B cell (primary cell): Measurements from ENCODE around the gene LRRC42. TPM values are rescaled to one million over a fixed set of nuclear protein-coding genes. Genes with fewer than 3 reads are reported as not detected.

Experiments
- ATAC-seq: fragments of 200-7000 bp; cut with Tn5 transposase; one replicate; pipeline ENCODE4 v1.10.0; 2021; ENCODE audit warnings: low read depth, mild to moderate bottlenecking, moderate number of reproducible peaks, moderate library complexity
- CTCF ChIA-PET: fragments of 350-600 bp; sonication (Branson Sonifier 250); formaldehyde crosslinking; loops from one replicate; lab custom pipeline; 2021; ENCODE audit warnings: antibody characterized with exemption, inconsistent platforms; lab: Charles Lee
- POLR2A ChIA-PET: fragments of 350-600 bp; sonication (Branson Sonifier 250); formaldehyde crosslinking; loops from one replicate; lab custom pipeline; 2021; ENCODE audit warnings: antibody characterized with exemption; lab: Charles Lee
- DNase-seq: peaks from one replicate; pipeline ENCODE4 v3.0.0; 2013
- H2AFZ ChIP-seq: 2 replicates; pipeline ENCODE4 v1.6.1; 2012; ENCODE audit warnings: mild to moderate bottlenecking, low read depth, low read length; ENCODE audit not compliant: insufficient read depth, poor library complexity, severe bottlenecking
- H3K27ac ChIP-seq, 2 donors: 1 replicate in 1 of 2; 2 replicates in 1 of 2; pipeline ENCODE4 v1.5.1; 2012 to 2013; ENCODE audit warnings: low read length in 2 of 2, mild to moderate bottlenecking in 2 of 2, moderate library complexity in 1 of 2
- H3K27me3 ChIP-seq, 4 experiments: fragments of 200-600 bp in 1 of 4; sonication (generic) in 1 of 4; replicated peaks in 1 of 4; 1 replicate in 2 of 4; 2 replicates in 2 of 4; pipeline versions ENCODE4 v1.6.1 to v1.7.0; 2013 to 2016; ENCODE audit warnings: low read length in 3 of 4, mild to moderate bottlenecking in 2 of 4, mixed read lengths in 1 of 4, moderate library complexity in 1 of 4; ENCODE audit not compliant: insufficient read depth in 4 of 4, control insufficient read depth in 3 of 4; ENCODE audit errors: control extremely low read depth in 1 of 4
- H3K36me3 ChIP-seq, 2 experiments: replicated peaks in 1 of 2; 1 replicate in 1 of 2; 2 replicates in 1 of 2; pipeline versions ENCODE4 v1.6.1 to v1.7.1; 2013; ENCODE audit warnings: low read length in 1 of 2; ENCODE audit not compliant: insufficient read depth in 2 of 2, control insufficient read depth in 1 of 2; ENCODE audit errors: control extremely low read depth in 1 of 2, extremely low read depth in 1 of 2
- H3K4me1 ChIP-seq, 2 donors: fragments of 200-600 bp in 1 of 2; sonication (generic) in 1 of 2; 1 replicate in 1 of 2; 2 replicates in 1 of 2; pipeline versions ENCODE4 v1.5.1 to v1.6.1; 2013 to 2017; ENCODE audit warnings: low read length in 2 of 2; ENCODE audit not compliant: control insufficient read depth in 2 of 2, insufficient read depth in 2 of 2
- H3K4me2 ChIP-seq: replicated peaks from 2 replicates; pipeline ENCODE3; 2012; ENCODE audit warnings: mild to moderate bottlenecking, low read depth, low read length; ENCODE audit not compliant: poor library complexity, severe bottlenecking
- H3K4me3 ChIP-seq, 5 experiments: fragments of 200-600 bp in 1 of 5; sonication (generic) in 1 of 5; 1 replicate in 3 of 5; 2 replicates in 2 of 5; pipeline versions ENCODE4 v1.5.1 to v1.7.0; 2011 to 2016; ENCODE audit warnings: low read length in 4 of 5, mild to moderate bottlenecking in 4 of 5, low read depth in 2 of 5, control low read depth in 1 of 5, moderate library complexity in 1 of 5; ENCODE audit not compliant: insufficient read depth in 1 of 5; ENCODE audit errors: control extremely low read depth in 1 of 5, extremely low read depth in 1 of 5
- H3K79me2 ChIP-seq: fragments of 200-600 bp; sonication (generic); one replicate; pipeline ENCODE4 v1.6.0; 2016; ENCODE audit warnings: low read length; ENCODE audit not compliant: control insufficient read depth, insufficient read depth
- H3K9ac ChIP-seq: fragments of 200-600 bp; sonication (generic); 2 replicates; pipeline ENCODE4 v1.6.1; 2017; ENCODE audit warnings: mild to moderate bottlenecking, low read length, moderate library complexity
- H3K9me3 ChIP-seq, 3 donors: one replicate each; pipeline versions ENCODE4 v1.6.1 to v1.7.1; 2013; ENCODE audit warnings: low read length in 2 of 3; ENCODE audit not compliant: control insufficient read depth in 2 of 3, insufficient read depth in 1 of 3; ENCODE audit errors: control extremely low read depth in 1 of 3
- H4K20me1 ChIP-seq: 2 replicates; pipeline ENCODE4 v1.6.0; 2012; ENCODE audit warnings: mild to moderate bottlenecking, low read length; ENCODE audit not compliant: insufficient read depth, control insufficient read depth, poor library complexity, severe bottlenecking
- H3K27ac Mint-ChIP-seq: one replicate; pipeline ENCODE4 v1.8.0; 2021; ENCODE audit warnings: mixed read lengths
- H3K27me3 Mint-ChIP-seq: one replicate; pipeline ENCODE4 v1.8.0; 2021; ENCODE audit warnings: mixed read lengths
- H3K4me1 Mint-ChIP-seq: one replicate; pipeline ENCODE4 v1.8.0; 2021; ENCODE audit warnings: mixed read lengths
- H3K4me3 Mint-ChIP-seq: one replicate; pipeline ENCODE4 v1.8.0; 2021; ENCODE audit warnings: mixed read lengths
- H3K9me3 Mint-ChIP-seq: one replicate; pipeline ENCODE4 v1.8.0; 2022; ENCODE audit warnings: mixed read lengths; ENCODE audit not compliant: insufficient read depth
- EZH2 ChIP-seq: IDR thresholded peaks from 2 replicates; pipeline ENCODE4 v1.6.1; 2012; ENCODE audit warnings: borderline replicate concordance, low read depth, mild to moderate bottlenecking, moderate library complexity, low read length; ENCODE audit not compliant: insufficient read depth, poor library complexity, severe bottlenecking
- WGBS: methylation state at CpG from one replicate; pipeline ENCODE4 v1.1.5; 2013; ENCODE audit warnings: missing lambda C conversion rate; ENCODE audit not compliant: insufficient coverage; 5-methylcytosine and 5-hydroxymethylcytosine counted together
- intact Hi-C: fragments of 100-400 bp; cut with micrococcal nuclease; formaldehyde crosslinking; loops from one replicate; pipeline ENCODE4 v1.10.0; 2022
- polyA plus RNA-seq: library from polyadenylated mRNA; depleted of rRNA; stranded (reverse); fragments of >200 nt; gene quantifications from 2 replicates; pipeline ENCODE4 v1.2.3, GENCODE V29; 2012
- total RNA-seq, 2 donors: library from RNA; stranded (reverse); fragments of 120-200 nt in 1 of 2; gene quantifications; 1 replicate in 1 of 2; 2 replicates in 1 of 2; pipeline versions ENCODE4 v1.2.3 to v1.2.4, GENCODE V29; 2013 to 2022
- TF ChIP-seq, protein P1 (sequence below): fragments of 200-600 bp; IDR thresholded peaks from one replicate; pipeline ENCODE4 v1.8.0; 2022; ENCODE audit warnings: antibody characterized with exemption, mild to moderate bottlenecking

LRRC42 gene
- total and polyA plus RNA-seq, 2 donors (not counting 1 experiment from before 2014, with no cell fraction given) = 4.7 to 10.3 TPM

DNA sequence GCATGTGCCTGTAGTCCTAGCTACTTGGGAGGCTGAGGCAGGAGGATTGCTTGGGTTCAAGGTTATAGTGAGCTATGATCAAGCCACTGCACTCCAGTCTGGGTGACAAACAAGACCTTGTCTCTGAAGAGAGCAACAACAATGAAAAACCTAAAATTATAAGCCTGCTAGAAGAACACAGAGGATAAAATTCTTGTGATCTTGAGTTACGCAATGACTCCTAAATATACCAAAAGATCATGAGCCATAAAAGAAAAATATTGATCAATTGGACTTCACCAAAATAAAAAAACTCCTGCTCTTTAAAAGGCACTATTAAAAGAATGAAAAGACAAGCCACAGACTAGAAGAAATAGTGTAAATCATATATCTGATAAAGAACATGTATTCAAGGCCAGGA is 49.5 kb downstream of the LRRC42 start:
- WGBS = no CpG with 5 or more reads among the region's 1 CpG
- Histone ChIP-seq H3K4me1 (no peaks in the 10 kb centered on the region), H3K4me3 (no peak overlapping the region), H3K27ac (no peak overlapping the region), H2AFZ (no peak overlapping the region), H3K9me3 (peaks cover 0 to 18% (median 3%) of the 10 kb centered on the region in 3 donors), H4K20me1 (no peaks in the 10 kb centered on the region), H3K36me3 (no peaks in the 10 kb centered on the region), H3K9ac (no peak overlapping the region), H3K4me2 (no peak overlapping the region), H3K27me3 (peaks cover 0 to 4% (median 0%) of the 10 kb centered on the region in 4 experiments), H3K79me2 (no peaks in the 10 kb centered on the region)
- H3K27ac Mint-ChIP-seq = no peak overlapping the region
- CTCF ChIA-PET = no interaction called here
- no peaks in the 10 kb centered on the region for H3K9me3 Mint-ChIP-seq
- DNase-seq (no peak), ATAC-seq (no peak)
- POLR2A ChIA-PET = no interaction called here
- peaks cover 3% of the 10 kb centered on the region for H3K27me3 Mint-ChIP-seq
- TF ChIP-seq, protein P1, sequence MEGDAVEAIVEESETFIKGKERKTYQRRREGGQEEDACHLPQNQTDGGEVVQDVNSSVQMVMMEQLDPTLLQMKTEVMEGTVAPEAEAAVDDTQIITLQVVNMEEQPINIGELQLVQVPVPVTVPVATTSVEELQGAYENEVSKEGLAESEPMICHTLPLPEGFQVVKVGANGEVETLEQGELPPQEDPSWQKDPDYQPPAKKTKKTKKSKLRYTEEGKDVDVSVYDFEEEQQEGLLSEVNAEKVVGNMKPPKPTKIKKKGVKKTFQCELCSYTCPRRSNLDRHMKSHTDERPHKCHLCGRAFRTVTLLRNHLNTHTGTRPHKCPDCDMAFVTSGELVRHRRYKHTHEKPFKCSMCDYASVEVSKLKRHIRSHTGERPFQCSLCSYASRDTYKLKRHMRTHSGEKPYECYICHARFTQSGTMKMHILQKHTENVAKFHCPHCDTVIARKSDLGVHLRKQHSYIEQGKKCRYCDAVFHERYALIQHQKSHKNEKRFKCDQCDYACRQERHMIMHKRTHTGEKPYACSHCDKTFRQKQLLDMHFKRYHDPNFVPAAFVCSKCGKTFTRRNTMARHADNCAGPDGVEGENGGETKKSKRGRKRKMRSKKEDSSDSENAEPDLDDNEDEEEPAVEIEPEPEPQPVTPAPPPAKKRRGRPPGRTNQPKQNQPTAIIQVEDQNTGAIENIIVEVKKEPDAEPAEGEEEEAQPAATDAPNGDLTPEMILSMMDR = no peak
- no peak for TF ChIP-seq EZH2
- no peaks in the 10 kb centered on the region for H3K4me1 Mint-ChIP-seq
- H3K4me3 Mint-ChIP-seq = no peak overlapping the region
- intact Hi-C loops = no loop called here

DNA sequence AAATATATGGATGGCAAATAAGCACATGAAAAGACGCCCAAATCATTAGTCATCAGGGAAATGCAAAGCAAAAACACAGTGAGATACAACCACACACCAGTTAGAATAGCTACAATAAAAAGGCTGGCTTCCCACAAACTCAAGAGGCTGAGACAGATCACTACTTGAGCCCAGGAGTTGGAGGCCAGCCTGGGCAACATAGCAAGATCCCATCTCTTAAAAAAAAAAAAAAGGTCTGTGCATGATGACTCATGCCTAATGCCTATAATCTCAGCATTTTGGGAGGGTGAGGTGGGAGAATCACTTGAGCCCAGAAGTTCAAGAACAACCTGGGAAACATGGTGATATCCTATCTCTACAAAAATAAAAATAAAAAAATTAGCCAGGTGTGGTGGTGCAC is 52.1 kb downstream of the LRRC42 start:
- no CpG with 5 or more reads among the region's 1 CpG for WGBS
- no peak for ATAC-seq
- no peak overlapping the region for H3K4me3 Mint-ChIP-seq

More for the DNA sequence above, 52.1 kb downstream of the LRRC42 start:
- Histone ChIP-seq H3K4me2 (no peak overlapping the region), H3K27me3 (no peaks in the 10 kb centered on the region), H3K79me2 (no peaks in the 10 kb centered on the region), H3K9me3 (peaks cover 0 to 5% (median 0%) of the 10 kb centered on the region in 3 donors), H3K4me1 (no peaks in the 10 kb centered on the region), H4K20me1 (no peaks in the 10 kb centered on the region), H2AFZ (no peak overlapping the region), H3K27ac (no peak overlapping the region), H3K9ac (no peak overlapping the region), H3K36me3 (no peaks in the 10 kb centered on the region), H3K4me3 (no peak overlapping the region)
- H3K27ac Mint-ChIP-seq = no peak overlapping the region
- no peaks in the 10 kb centered on the region for H3K27me3 Mint-ChIP-seq
- ChIA-PET POLR2A (no interaction called here), CTCF (no interaction called here)
- H3K9me3 Mint-ChIP-seq = no peaks in the 10 kb centered on the region
- intact Hi-C loops = no loop called here
- DNase-seq = no peak
- no peak for TF ChIP-seq EZH2
- TF ChIP-seq, protein P1 = no peak
- no peaks in the 10 kb centered on the region for H3K4me1 Mint-ChIP-seq
